ENCODE measurements around the gene KLHL36.
"Not testable (repeated sequence)": the region's sequence is repeated elsewhere in the genome, so short reads cannot be mapped to it uniquely, and the experiment has no call there.

KLHL36 gene

GRCh38 chr16:84628226-84628731 is 20.0 kb upstream of the KLHL36 start:
- TF ChIP-seq CTCF (IDR thresholded peaks at IDR 0.05; ENCODE audit: unreplicated experiment in 3 of 3) = no peak
- Mint-ChIP-seq H3K4me1 (peaks cover 1% of the 10 kb centered on the region), H3K36me3 (ENCODE audit: low read depth) (no peaks in the 10 kb centered on the region), H3K9me3 (no peaks in the 10 kb centered on the region), H3K4me3 (no peak overlapping the region), H3K27ac (no peak overlapping the region), H3K27me3 (ENCODE audit: low read depth) (peaks cover 14% of the 10 kb centered on the region)

GRCh38 chr16:84629580-84629979 is 18.7 kb upstream of the KLHL36 start:
- peaks cover 11% of the 10 kb centered on the region for H3K4me1 Mint-ChIP-seq
- H3K27me3 Mint-ChIP-seq (ENCODE audit: low read depth) = peaks cover 10% of the 10 kb centered on the region

GRCh38 chr16:84630009-84630408 is 18.3 kb upstream of the KLHL36 start:
- H3K27ac Mint-ChIP-seq = no peak overlapping the region

More at GRCh38 chr16:84629580-84629979, 18.7 kb upstream of the KLHL36 start:
- Mint-ChIP-seq H3K36me3 (ENCODE audit: low read depth) (no peaks in the 10 kb centered on the region), H3K9me3 (peaks cover 3% of the 10 kb centered on the region), H3K27ac (no peak overlapping the region), H3K4me3 (no peak overlapping the region)
- TF ChIP-seq CTCF (IDR thresholded peaks at IDR 0.05; ENCODE audit: unreplicated experiment in 3 of 3) = no peak

GRCh38 chr16:84630446-84631152 is 17.7 kb upstream of the KLHL36 start:
- H3K4me1 Mint-ChIP-seq = peaks cover 11% of the 10 kb centered on the region
- no peaks in the 10 kb centered on the region for H3K36me3 Mint-ChIP-seq (ENCODE audit: low read depth)
- H3K27me3 Mint-ChIP-seq (ENCODE audit: low read depth) = peaks cover 10% of the 10 kb centered on the region
- peaks cover 3% of the 10 kb centered on the region for H3K9me3 Mint-ChIP-seq
- no peak overlapping the region for H3K4me3 Mint-ChIP-seq
- no peak for TF ChIP-seq CTCF (IDR thresholded peaks at IDR 0.05; ENCODE audit: unreplicated experiment in 3 of 3)
- no peak overlapping the region for H3K27ac Mint-ChIP-seq

More at GRCh38 chr16:84630009-84630408, 18.3 kb upstream of the KLHL36 start:
- TF ChIP-seq CTCF (IDR thresholded peaks at IDR 0.05; ENCODE audit: unreplicated experiment in 3 of 3) = no peak
- Mint-ChIP-seq H3K36me3 (ENCODE audit: low read depth) (no peaks in the 10 kb centered on the region), H3K4me1 (peaks cover 11% of the 10 kb centered on the region), H3K27me3 (ENCODE audit: low read depth) (peaks cover 10% of the 10 kb centered on the region), H3K9me3 (peaks cover 3% of the 10 kb centered on the region), H3K4me3 (no peak overlapping the region)

GRCh38 chr16:84631153-84631466 is 17.2 kb upstream of the KLHL36 start:
- no peak overlapping the region for H3K4me3 Mint-ChIP-seq
- H3K9me3 Mint-ChIP-seq = peaks cover 3% of the 10 kb centered on the region
- no peak for TF ChIP-seq CTCF (IDR thresholded peaks at IDR 0.05; ENCODE audit: unreplicated experiment in 3 of 3)
- H3K27ac Mint-ChIP-seq = no peak overlapping the region
- no peaks in the 10 kb centered on the region for H3K36me3 Mint-ChIP-seq (ENCODE audit: low read depth)
- H3K27me3 Mint-ChIP-seq (ENCODE audit: low read depth) = peaks cover 10% of the 10 kb centered on the region
- H3K4me1 Mint-ChIP-seq = peaks cover 11% of the 10 kb centered on the region

- Mint-ChIP-seq H3K27me3 (ENCODE audit: low read depth) (peaks cover 11% of the 10 kb centered on the region), H3K27ac (peak overlapping the region in 1 of 3 experiments; percentile 2), H3K36me3 (ENCODE audit: low read depth) (no peaks in the 10 kb centered on the region), H3K4me1 (peaks cover 13% of the 10 kb centered on the region), H3K9me3 (peaks cover 5% of the 10 kb centered on the region), H3K4me3 (no peak overlapping the region)
- TF ChIP-seq CTCF (IDR thresholded peaks at IDR 0.05; ENCODE audit: unreplicated experiment in 3 of 3) = no peak
Observed at GRCh38 chr16:84631886-84632285, 16.4 kb upstream of the KLHL36 start.

GRCh38 chr16:84632862-84633261 is 15.4 kb upstream of the KLHL36 start:
- not testable (repeated sequence) for H3K9me3 Mint-ChIP-seq; H3K27ac Mint-ChIP-seq; H3K4me3 Mint-ChIP-seq; H3K36me3 Mint-ChIP-seq (ENCODE audit: low read depth)
- H3K4me1 Mint-ChIP-seq = peaks cover 16% of the 10 kb centered on the region
- H3K27me3 Mint-ChIP-seq (ENCODE audit: low read depth) = peaks cover 12% of the 10 kb centered on the region

Data from nephron (organoid).